BJ (cell line): ENCODE data around the gene TMEM147. TPM values are rescaled to one million over a fixed set of nuclear protein-coding genes. Genes with fewer than 3 reads are reported as not detected.

Source experiments
- CTCF ChIA-PET: fragments of 350-600 bp; formaldehyde crosslinking; extraction: SDS; loops from one replicate; lab custom pipeline; 2021; ENCODE audit warnings: antibody characterized with exemption, inconsistent platforms; lab: Yijun Ruan, JAX
- POLR2A ChIA-PET: fragments of 300-600 bp; sonication (Branson Sonifier 250); formaldehyde crosslinking; extraction: SDS; loops from one replicate; lab custom pipeline; 2021; ENCODE audit warnings: antibody characterized with exemption; lab: Charles Lee
- DNase-seq: peaks from one replicate; pipeline ENCODE4 v3.0.0-alpha.2; 2011; ENCODE audit warnings: low read depth
- H3K27me3 ChIP-seq: 2 replicates; pipeline ENCODE4 v1.6.0; 2011; ENCODE audit warnings: low read length; ENCODE audit not compliant: control insufficient read depth, insufficient read depth
- H3K36me3 ChIP-seq: 2 replicates; pipeline ENCODE4 v1.5.1; 2011; ENCODE audit warnings: low read length; ENCODE audit not compliant: control insufficient read depth, insufficient read depth
- H3K4me3 ChIP-seq: 2 replicates; pipeline ENCODE4 v1.5.1; 2011; ENCODE audit warnings: low read depth, mild to moderate bottlenecking, control low read depth, low read length
- CTCF ChIP-seq: IDR thresholded peaks from 2 replicates; pipeline ENCODE4 v1.5.1; 2011; ENCODE audit warnings: low read depth, mild to moderate bottlenecking, control low read depth, inconsistent platforms, low read length, moderate library complexity; ENCODE audit not compliant: insufficient read depth
- polyA plus RNA-seq: library from polyadenylated mRNA; depleted of rRNA; stranded (reverse); fragments of >200 nt; gene quantifications from 2 replicates; pipeline ENCODE4 v1.2.3, GENCODE V29; 2011

The TMEM147 gene
- polyA plus RNA-seq, 1 experiment, result 200 TPM

GRCh38 chr19:35517342-35517741 is 28.1 kb upstream of the TMEM147 start:
- no peak for DNase-seq
- ChIA-PET POLR2A (no interaction called here), CTCF (interaction anchor here (0.5 to 1.0 kb wide), 5 partner anchors 18 to 213 kb away, joined by 3 to 6 read pairs (median 3); no protein-coding TSS in a partner anchor)
- no peaks in the 10 kb centered on the region for H3K36me3 ChIP-seq
- H3K27me3 ChIP-seq, result 0 out of 2 replicates have a peak, but pooled peaks cover 2% of the 10 kb centered on the region
- no peak for TF ChIP-seq CTCF
- no peak overlapping the region for H3K4me3 ChIP-seq

- Histone ChIP-seq H3K27me3 (no peaks in the 10 kb centered on the region), H3K36me3 (no peaks in the 10 kb centered on the region), H3K4me3 (no peak overlapping the region)
- ChIA-PET CTCF (interaction anchor here (1.4 kb wide), 1 partner anchor 23 kb away, joined by 4 read pairs; no protein-coding TSS in a partner anchor), POLR2A (no interaction called here)
- DNase-seq, result peak; percentile 86
- no peak for TF ChIP-seq CTCF
Observed at GRCh38 chr19:35518313-35518712, 27.1 kb upstream of the TMEM147 start.

- ChIA-PET CTCF (interaction anchor here (1.4 to 2.2 kb wide), 2 partner anchors 9 to 24 kb away, joined by 4 to 8 read pairs; no protein-coding TSS in a partner anchor), POLR2A (no interaction called here)
- no peaks in the 10 kb centered on the region for H3K36me3 ChIP-seq
- DNase-seq, result no peak
- no peaks in the 10 kb centered on the region for H3K27me3 ChIP-seq
- H3K4me3 ChIP-seq, result no peak overlapping the region
- TF ChIP-seq CTCF, result no peak
Observed at GRCh38 chr19:35519291-35519690, 26.1 kb upstream of the TMEM147 start.

- Histone ChIP-seq H3K27me3 (peaks cover 6% of the 10 kb centered on the region), H3K36me3 (no peaks in the 10 kb centered on the region), H3K4me3 (no peak overlapping the region)
- TF ChIP-seq CTCF, result no peak
- ChIA-PET CTCF (interaction anchor here (2.2 kb wide), 1 partner anchor 11 kb away, joined by 8 read pairs; no protein-coding TSS in a partner anchor), POLR2A (no interaction called here)
- DNase-seq, result no peak
Observed at GRCh38 chr19:35521124-35521743, 24.2 kb upstream of the TMEM147 start.

- no peak for TF ChIP-seq CTCF
- peaks cover 6% of the 10 kb centered on the region for H3K27me3 ChIP-seq
- CTCF ChIA-PET, result interaction anchor here (0.7 kb wide), 1 partner anchor 28 kb away, joined by 3 read pairs; no protein-coding TSS in a partner anchor
- no peak overlapping the region for H3K4me3 ChIP-seq
- POLR2A ChIA-PET, result no interaction called here
- DNase-seq, result no peak
- H3K36me3 ChIP-seq, result no peaks in the 10 kb centered on the region
Observed at GRCh38 chr19:35522745-35523327, 22.6 kb upstream of the TMEM147 start.
